Thyroid gland (tissue), 4 donors: ENCODE measurements around the gene TMEM97.

Source experiments
- CTCF ChIP-seq, 6 experiments: fragments of 200-600 bp in 3 of 6; fragments of 450-650 bp in 3 of 6; sonication (generic) in 3 of 6; IDR thresholded peaks; one replicate each; pipeline ENCODE4 v1.5.1; 2016 to 2019; ENCODE audit warnings: antibody characterized with exemption in 6 of 6, mild to moderate bottlenecking in 2 of 6, inconsistent platforms in 1 of 6, moderate library complexity in 1 of 6
- POLR2A ChIP-seq, 2 donors: fragments of 450-650 bp; IDR thresholded peaks; one replicate each; pipeline ENCODE4 v1.6.1; 2017; ENCODE audit warnings: antibody characterized with exemption in 2 of 2, mild to moderate bottlenecking in 2 of 2, moderate library complexity in 1 of 2

GRCh38 chr17:28369684-28370034, 50.7 kb downstream of the TMEM97 start:
- TF ChIP-seq CTCF (IDR thresholded peaks at IDR 0.05) (no peak), POLR2A (IDR thresholded peaks at IDR 0.05) (no peak)
